NCI-H82 treated with DMSO at 0.1 percent for 48 hours (cell line): ENCODE measurements around the gene STAT5B.
"Not testable (repeated sequence)": the region's sequence is repeated elsewhere in the genome, so short reads cannot be mapped to it uniquely, and the experiment has no call there.

Source experiments
- DNase-seq: peaks from one replicate; lab custom pipeline; 2025; ENCODE audit not compliant: unreplicated experiment; lab: John Stamatoyannopoulos, UW

STAT5B gene

DNA sequence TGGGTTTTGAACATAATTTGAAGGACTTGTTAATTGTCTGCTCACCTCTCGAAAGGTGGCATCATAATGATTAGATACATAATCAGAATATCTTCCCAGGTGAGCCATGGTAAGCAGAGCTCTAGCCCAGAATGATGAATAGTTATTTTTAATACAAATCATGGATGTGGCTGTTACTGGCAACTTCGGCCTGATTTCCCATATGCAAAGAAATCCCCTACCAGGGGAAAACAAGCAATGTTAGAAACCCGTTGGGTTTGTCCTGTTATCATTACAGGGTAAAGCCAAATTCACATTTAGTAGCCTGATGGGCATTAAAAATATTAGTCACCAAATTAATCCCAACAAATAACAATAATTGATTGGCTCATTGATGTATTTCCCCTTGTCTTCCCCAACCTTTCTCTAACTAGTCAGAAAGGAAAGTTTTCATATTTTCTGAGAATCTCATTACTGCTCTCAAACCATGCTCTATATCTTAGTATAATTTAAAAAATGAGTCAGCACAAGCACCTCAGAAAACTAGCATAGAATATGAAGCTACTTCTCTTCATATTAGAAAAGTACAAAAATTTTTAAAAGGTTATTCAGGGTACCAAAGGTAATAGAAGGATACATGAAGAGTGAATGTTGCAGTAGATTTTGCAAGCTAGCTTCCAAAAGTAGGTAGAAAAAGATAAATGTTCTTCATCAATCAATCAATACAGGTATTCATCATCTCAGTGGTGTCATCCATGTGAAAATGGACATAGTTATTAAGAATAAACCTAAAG is 5.0 kb downstream of the STAT5B start:
- DNase-seq, result no peak

DNA sequence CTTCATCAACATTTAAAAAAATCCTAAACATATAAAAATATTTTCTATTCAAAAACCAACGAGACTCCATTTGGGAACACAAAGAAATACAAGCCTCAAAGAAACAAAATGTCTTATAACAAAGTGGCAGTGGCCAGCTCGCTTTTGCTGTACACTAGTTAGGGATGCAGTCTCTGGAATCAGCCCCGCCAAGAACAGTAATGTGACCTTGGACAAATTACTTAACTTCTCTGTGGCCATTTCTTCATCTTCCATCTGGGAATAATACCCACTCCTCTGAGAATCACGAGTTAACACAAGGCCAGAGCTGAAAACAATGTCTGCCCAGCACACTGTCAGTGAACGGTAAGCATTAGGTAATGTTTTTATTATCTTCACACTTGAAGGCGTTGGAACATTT is 5.6 kb downstream of the STAT5B start:
- no peak for DNase-seq

DNA sequence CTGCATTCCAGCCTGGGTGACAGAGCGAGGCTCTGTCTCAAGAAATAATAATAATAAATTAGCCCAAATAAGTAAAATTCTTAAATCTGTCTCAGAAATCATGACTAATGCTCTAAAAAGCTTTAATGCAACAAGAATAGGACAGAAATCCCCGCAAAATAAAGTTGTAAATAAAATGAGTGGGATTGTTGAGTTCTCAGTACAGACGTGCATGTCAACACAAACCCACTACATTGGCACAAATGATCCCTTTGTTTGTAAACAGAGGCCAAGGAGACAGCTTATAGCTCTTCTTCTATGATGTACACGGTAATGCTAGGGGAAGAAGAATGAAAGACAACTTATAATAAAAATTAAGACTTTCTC is 6.0 kb downstream of the STAT5B start:
- DNase-seq, result no peak

DNA sequence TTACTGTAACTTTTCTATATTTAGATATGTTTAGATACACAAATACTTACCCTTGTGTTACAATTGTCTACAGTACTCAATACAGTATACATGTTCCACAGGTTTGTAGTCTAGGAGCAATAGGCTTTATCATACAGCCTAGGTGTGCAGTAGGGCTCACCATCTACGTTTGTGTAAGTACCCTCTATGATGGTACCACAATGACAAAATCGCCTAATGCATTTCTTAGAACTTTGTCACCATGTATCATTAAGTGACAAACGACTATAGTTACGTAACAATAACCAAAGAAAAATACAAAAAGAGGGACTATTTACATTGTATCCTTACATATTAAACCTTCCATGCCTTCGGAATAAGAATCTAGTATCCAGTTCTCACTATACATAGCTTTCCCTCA is 8.0 kb downstream of the STAT5B start:
- DNase-seq, result no peak

DNA sequence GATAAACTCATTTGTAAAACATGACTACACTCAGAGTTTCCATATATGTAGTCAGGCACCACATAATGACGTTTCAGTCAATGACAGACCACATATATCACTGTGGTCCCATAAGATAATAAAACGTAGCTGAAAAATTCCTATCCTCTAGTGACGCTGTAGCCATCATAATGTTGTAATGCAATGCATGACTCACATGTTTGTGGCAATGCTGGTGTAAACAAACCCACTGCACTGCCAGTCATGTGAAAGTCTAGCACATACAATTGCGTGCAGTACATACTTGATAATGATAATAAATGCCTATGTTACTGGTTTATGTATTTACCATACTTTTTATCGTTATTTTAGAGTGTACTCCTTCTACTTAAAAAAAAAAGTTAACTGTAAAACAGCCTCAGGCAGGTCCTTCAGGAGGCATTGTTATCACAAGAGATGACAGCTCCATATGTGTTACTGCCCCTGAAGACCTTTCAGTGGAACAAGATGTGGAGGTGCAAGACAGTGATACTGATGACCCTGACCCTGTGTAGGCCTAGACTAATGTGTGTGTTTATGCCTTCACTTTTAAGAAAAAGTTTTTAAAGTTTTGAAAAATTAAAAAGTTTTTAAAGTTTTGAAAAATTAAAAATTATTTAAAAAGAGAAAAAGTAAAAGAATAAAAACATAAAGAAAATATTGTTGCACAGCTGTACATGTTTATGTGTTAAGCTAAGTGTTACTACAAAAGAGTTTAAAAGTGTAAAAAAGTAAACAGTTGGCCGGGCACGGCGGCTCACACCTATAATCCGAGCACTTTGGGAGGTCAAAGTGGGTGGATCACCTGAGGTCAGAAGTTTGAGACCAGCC is 9.0 kb downstream of the STAT5B start:
- DNase-seq, result no peak

DNA sequence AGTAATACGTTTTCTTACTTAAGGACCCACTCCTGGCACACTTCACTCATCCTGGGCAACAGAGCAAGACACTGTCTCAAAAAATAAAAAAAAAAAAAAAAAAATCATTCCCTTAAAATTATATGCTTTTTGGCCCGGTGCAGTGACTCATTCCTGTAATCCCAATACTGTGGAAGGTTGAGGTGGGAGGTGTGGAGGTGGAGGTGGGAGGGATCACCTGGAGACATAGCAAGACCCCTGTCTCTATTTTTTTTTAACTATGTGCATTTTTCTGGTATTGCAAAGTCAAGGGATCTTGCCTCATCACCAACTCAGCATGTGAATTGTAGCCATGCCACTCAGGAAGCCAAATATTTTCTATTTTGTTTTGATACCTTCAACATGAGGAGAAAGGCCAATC is 9.7 kb downstream of the STAT5B start:
- DNase-seq, result no peak

DNA sequence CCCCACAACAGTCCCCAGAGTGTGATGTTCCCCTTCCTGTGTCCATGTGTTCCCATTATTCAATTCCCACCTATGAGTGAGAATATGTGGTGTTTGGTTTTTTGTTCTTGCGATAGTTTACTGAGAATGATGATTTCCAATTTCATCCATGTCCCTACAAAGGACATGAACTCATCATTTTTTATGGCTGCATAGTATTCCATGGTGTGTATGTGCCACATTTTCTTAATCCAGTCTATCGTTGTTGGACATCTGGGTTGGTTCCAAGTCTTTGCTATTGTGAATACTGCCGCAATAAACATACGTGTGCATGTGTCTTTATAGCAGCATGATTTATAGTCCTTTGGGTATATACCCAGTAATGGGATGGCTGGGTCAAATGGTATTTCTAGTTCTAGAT is 11.8 kb downstream of the STAT5B start:
- not testable (repeated sequence) for DNase-seq

DNA sequence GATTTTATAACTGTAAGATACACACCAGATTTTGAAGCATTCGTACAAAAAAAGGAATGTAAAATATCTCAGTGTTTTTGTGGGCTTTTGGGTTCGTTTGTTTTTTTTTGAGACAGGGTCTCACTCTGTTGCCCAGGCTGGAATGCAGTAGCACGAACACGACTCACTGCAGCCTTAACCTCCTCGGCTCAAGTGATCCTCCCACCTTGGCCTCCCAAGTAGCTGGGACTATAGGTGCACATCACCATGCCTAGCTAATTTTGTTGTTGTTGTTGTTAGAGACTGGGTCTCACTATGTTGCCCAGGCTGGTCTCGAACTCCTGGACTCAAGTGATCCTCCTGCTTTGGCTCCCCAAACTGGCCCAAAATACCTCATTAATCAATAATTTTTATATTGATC is 15.9 kb downstream of the STAT5B start:
- no peak for DNase-seq

DNA sequence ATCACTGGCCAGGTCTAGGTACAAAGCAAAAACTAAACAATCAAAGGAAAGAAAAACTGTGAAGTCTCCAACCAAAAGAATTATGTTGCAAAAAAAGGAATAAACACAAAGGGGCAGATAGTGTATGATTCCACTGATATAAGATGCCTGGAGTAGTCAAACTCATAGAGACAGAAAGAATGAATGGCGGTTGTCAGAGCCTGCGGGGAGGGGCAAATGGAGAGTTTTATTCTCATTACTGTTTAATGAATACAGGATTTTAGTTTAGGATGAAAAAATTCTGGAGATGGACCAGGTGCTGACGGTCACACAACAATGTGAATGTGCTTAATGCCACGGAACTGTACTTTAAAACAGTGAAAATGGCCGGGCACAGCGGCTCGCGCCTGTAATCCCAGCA is 20.7 kb downstream of the STAT5B start:
- no peak for DNase-seq

DNA sequence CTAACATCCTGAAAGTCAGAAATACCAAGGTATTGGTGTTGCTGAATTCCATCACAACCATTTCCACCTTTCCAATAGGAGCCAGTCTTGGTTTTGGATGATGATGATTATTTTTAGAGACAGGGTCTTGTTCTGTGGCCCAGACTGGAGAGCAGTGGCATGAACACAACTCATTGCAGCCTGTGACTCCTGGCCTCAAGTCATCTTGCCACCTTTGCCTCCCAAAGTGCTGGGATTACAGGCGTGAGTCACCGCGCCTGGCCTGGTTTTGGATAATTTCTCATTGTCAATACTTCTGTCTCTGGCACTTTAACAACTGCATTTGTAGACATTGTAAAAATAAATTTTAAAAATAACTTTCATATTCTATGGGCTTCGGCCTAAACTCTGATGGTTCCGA is 22.6 kb downstream of the STAT5B start:
- DNase-seq, result no peak

DNA sequence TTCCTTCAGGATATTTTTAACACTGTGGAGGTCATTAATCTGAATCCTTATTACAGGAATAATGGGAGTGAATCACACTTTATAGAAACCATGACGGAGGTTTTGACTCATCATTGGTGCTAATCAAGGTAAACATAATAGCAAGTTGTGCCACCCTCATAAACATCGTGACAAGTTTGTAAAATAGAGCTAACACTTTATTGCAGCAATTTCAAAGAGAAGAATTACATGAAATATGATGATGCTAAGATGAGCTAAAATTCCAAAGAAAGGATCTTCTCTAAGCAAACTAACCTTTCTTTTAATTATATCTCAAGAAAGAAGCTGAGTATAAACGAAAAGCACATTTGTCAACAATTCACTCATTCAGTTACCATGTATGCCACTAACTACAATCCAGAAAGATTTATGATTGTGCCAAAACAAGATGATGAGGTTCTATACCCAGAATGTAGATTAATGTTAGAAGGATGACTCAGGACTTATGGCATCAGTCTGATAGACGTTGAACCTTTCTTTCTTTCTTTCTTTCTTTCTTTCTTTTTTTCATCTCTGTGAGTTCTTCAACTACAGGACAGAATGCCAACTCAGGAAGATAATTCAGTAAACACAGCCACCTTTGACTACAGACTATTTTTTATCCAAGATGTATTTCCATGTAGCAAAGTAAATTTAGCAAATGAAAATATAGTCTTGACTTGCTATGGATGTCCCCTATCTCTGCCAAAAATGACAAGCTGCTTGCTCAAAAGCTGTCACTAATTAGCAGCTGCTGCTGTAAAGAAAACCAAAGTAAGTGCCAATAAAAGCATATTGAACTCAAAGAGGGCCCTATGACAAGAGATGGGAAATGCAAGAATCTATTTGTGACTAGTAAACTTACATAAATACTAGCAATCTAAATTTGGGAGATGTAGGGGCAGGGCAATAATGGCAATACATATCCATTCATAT is 23.3 kb downstream of the STAT5B start:
- no peak for DNase-seq

DNA sequence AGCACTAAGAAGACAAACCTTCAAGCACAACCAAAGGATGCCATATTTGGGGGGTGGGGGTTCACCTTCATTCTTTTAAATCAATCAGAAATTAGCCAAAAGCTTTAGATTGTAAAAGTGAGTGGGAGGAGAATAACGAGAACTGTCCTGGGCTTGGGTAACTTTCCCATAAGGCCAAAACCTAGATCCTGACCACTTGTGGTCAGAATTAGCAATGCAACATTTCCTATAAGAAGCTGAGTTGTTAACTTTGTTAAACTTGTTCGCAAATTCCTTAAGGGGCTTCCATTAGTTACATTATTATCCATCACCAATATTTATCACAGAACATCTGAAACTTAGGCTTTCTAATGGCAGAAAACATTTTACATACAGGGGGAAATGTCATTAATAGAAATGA is 25.1 kb downstream of the STAT5B start:
- no peak for DNase-seq

DNA sequence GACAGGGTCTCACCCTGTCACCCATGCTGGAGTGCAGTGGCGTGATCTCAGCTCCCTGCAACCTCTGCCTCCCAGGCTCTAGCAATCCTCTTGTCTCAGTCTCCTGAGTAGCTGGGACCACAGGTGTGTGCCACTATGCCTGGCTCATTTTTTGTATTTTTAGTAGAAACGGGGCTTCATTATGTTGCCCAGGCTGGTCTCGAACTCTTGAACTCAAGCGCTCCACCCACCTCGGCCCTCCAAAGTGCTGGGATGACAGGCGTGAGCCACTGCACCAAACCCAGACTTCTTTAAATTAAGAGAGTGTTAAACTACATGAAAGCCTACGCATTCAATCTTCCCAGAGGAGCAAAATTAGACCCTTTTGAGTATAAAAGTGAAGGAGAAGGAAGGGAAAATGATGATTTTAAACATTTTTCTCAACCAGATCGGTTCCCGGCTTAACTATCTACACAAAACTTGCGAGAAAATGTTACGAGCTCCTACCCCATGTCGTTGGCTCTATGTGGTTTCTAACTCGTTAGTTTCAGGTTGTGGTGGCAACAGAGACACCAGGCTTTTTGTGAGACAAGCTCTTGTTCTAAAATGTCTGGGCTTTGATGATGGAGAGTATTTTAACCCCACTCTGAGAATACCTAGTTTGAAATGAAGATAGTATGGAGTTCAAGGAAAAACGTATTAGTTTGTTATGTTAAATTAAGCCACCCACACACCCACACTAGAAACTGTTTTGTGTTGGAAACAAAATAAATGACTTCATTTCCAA is 26.3 kb downstream of the STAT5B start:
- no peak for DNase-seq

DNA sequence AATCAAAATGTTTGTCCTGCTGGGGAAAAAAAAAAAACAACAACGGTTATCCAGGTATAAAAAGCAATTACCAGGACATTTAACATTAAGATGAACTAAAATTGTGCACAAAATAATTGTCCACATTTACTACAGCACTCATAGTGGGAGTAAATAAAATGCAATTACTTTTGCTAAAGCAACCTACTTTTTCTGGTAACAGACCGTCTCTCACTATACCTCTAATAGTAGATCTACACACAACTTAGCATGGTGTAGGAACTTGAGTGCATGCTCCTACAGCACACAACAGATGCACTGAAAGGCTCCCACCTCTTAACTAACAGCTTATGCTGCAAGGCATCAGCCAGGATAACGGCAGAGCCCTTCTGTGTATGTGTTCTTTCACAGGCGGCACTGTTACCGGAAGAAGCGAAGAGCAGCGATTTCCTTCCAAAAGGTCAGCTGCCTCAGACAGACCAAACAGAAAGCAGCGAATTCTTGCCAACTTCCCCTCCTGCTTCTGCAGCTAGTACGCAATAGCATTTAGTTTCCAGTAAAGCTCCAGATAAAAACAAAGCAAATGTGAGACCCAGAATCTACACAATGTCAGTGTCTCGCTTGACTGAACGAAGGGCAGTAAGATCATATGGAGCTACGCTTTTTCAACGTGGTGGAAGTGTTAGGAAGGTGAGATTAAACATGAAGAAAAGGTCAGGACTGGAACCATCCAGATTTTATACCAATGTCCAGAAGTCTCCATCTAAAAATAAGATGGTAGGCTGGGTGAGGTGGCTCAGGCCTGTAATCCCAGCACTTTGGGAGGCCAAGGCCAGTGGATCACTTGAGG is 27.6 kb downstream of the STAT5B start:
- DNase-seq, result peak; percentile 72

DNA sequence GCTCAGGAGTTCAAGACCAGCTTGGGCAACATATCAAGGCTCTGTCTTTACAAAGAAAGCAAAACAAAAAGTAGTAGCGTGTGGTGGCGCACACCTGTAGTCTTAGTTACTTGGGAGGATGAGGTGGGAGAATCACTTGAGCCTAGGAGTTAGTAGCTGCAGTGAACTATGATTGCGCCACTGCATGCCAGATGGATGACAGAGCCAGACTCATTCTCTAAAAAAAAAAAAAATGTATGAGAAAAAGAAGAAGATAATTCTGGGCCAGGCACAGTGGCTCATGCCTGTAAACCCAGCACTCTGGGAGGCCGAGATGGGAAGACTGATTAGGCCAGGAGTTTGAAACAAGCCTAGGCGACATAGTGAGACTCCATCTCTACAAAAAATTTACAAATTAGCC is 28.5 kb downstream of the STAT5B start:
- no peak for DNase-seq

DNA sequence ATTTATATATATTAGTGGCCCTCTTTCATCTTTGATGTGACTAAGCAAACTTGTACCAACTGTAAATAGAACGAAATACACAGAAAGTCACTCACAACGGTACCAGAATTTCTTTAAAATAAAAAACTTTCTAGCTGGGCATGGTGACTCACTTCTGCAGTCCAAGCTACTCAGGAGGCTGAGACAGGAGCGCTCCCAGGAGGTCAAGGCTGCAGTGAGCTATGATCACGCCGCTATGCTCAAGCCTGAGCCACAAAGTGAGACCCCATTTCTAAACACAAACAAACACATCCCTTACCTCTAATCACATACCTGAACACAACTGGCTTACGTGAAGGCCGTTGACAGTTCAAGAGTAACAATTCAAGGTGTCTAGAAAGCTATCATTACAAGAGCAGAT is 29.7 kb downstream of the STAT5B start:
- DNase-seq, result no peak

DNA sequence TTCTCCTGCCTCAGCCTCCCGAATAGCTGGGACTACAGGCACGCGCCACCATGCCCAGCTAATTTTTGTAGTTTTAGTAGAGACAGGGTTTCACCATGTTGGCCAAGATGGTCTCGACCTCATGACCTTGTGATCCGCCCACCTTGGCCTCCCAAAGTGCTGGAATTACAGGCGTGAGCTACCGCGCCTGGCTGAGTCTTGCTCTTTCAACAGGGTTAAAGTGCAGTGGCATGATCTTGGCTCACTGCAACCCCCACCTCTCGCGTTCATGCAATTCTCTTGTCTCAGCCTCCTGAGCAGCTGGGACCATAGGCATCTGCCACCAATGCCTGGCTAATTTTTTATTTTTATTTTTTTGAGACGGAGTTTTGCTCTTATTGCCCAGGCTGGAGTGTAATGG is 31.0 kb downstream of the STAT5B start:
- not testable (repeated sequence) for DNase-seq

DNA sequence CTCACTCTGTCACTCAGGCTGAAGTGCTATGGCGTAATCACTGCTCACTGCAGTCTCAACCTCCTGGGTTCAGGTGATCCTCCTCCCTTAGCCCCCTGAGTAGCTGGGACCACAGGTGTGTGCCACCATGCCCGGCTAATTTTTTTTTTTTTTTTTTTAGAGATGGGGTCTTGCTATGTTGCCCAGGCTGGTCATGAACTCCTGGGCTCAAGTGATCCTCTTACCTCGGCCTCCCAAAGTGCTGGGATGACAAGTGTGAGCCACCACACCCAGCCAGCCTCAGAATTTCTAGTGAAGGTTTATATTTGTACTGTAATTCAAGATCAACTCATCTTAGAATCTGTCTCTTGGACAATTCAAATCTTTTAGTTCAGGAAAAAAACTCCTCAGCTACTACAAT is 32.1 kb downstream of the STAT5B start:
- DNase-seq, result not testable (repeated sequence)

DNA sequence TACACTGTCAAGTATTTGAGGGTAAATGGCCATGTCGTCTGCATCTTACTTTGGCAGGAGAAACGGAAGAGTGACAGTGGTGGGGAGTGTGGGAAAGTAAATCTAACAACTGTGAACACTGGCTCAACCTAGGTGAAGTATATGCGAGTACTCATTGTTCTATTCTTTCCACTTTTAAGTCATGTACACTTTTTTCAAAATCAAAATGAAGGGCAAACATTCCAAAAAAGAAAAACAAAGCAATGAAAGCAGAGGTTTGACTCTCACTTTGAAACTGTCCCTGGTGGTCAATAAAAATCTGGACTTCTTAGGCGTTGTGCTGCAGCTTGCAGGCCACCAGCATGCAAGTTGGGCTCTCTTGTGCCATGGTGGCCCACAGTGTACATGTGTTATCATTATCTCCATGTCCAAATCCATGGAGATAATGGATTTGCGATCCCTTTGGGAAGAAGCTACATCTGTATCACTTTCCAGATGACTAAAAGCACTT is 32.7 kb downstream of the STAT5B start:
- no peak for DNase-seq

DNA sequence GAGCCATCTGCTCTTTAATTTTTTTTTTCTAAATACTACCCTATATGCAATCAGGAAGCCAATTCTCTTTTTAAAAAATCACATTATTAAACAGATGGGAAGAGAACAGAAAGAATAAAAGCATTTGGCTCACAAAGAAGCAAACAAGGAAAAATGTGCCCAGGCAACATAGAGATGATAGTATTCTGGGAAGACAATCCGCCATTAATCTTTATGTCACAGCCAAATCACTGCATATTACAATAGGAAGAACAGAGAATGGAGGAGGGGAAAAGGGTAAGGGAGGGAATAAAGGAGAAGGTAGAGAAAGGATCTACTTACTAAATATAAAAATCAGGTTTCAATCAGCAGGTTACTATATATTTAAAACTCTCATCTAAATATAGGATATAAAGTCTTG is 34.3 kb downstream of the STAT5B start:
- DNase-seq, result peak; percentile 36
